Measurements from ENCODE around the gene CNNM4.

CNNM4 gene

DNA sequence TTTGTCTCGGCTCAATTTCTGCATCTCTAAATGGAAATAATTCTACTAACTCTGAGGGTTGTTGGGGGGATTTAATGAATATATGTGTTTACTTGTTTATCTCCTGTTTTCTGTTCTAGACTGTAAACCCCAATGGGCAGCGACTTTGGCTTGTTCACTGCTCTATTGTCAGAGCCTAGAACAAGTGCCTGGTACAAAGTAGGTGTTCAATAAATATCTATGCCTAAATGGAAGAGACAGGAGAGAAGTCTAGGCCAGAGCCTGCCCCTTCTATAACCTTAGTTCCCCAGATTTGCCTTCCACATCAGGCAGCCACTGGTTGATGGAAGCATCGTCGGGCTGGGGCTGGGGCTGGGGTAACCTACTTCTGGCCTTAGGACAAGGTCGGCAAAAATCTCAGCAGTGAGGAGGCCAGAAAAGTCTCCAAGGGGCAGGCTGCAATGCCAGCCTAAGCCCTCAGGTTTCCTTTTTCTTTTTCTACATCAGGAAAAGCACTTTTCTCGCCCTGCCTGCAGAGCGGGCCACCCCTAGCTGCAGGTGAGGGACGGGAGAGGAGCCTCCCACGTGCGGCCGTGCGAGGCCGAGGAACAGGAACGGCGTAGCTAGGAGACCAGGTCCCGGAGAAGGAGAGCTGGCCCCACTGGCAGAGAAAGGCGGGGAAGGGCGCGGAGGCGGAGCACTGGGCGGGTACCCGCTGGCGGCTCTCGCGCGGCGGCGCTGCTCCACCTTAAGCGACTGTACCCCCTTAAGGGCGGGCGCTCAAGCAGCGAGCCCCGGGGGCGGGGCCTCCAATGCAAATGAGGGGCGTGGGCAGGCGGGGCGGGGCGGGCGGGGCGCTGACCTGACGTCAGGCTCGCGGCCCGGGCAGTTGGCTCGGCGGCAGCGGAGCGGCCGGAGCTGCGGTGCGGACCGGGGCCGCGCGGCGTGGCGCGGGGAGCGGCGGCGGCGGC is at the start of gene CNNM4:
Gene CNNM4, plus strand, starts transcription at position 867 of the 950 bp plus-strand sequence. CDS start 98 bp downstream, outside the sequence.
- peak; percentile 95 for DNase-seq
- in situ Hi-C loops (cut with HindIII; ENCODE audit: low pct_ligation_motif_present, low pct_unique_long_range_greater_than_20kb, low sequenced_read_pairs): no loop called here

DNA sequence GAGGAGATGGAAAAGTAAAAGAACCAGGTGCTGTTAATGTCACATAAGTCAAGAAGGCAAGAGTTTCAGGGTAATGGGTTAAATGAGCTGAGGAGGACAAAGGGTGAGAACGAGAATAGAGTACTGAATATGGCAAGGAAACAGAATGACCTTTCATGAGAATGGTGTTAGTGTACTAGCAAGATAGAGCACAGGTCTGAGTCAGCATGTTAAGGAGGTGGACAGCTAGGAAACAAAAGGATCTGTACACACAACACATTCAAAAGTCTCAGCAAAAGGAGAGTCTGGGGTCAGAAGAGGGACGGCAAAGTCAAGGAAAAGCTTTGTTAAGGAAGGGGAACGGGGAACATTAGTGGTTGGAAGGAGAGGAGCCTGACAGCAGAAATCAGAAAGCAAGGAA is 49.7 kb upstream of the CNNM4 start:
- in situ Hi-C loops (cut with HindIII; ENCODE audit: low pct_ligation_motif_present, low pct_unique_long_range_greater_than_20kb, low sequenced_read_pairs): no loop called here
- DNase-seq: no peak

- no peak for DNase-seq
- in situ Hi-C loops (cut with HindIII; ENCODE audit: low pct_ligation_motif_present, low pct_unique_long_range_greater_than_20kb, low sequenced_read_pairs): no loop called here
Measured at GRCh38 chr2:96715658-96716057, 45.0 kb upstream of the CNNM4 start.

GRCh38 chr2:96716388-96716787 is 44.3 kb upstream of the CNNM4 start:
- no peak for DNase-seq
- in situ Hi-C loops (cut with HindIII; ENCODE audit: low pct_ligation_motif_present, low pct_unique_long_range_greater_than_20kb, low sequenced_read_pairs): no loop called here

DNA sequence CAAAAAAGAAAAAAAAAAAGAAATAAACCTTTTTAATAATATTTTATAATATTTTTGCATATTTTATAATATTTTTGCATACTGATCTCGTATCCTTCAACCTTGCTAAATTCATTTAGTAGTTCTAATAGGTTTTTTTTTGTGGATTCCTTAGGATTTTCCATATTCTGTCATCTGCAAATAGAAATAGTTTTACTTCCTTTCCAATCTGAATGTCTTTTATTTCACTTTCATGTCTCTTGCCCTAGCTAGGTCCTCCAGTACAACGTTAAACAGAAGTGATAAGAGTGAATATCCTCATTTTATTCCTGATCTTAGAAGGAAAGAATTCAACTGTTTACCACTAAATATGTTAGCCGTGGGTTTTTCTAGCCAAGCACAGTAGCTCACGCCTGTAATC is 34.6 kb upstream of the CNNM4 start:
- DNase-seq: no peak

GRCh38 chr2:96727431-96727830 is 33.3 kb upstream of the CNNM4 start:
- DNase-seq: no peak
- in situ Hi-C loops (cut with HindIII; ENCODE audit: low pct_ligation_motif_present, low pct_unique_long_range_greater_than_20kb, low sequenced_read_pairs): no loop called here

More for the DNA sequence above, 34.6 kb upstream of the CNNM4 start:
- in situ Hi-C loops (cut with HindIII; ENCODE audit: low pct_ligation_motif_present, low pct_unique_long_range_greater_than_20kb, low sequenced_read_pairs): no loop called here

- no peak for DNase-seq
- in situ Hi-C loops (cut with HindIII; ENCODE audit: low pct_ligation_motif_present, low pct_unique_long_range_greater_than_20kb, low sequenced_read_pairs): no loop called here
Measured at GRCh38 chr2:96729748-96730147, 31.0 kb upstream of the CNNM4 start.

DNA sequence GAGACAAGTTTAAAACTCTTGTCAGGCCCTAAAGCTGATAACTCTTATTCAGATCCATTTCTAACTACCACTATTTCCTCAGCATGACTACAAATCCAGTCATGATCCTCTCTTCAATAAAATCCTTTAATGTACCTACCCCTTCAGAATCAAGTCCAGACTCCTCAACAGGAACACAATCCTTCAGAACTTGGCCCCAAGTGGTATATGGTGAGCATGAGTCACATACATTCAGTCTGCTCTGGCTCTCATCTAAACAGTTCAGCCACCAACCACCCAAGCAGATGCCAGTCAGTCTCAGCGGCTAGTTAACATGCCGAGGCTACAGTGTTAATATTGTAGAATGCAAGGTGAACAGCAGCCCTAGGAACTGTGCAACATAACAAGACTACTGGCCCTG is 30.5 kb upstream of the CNNM4 start:
- DNase-seq: no peak
- in situ Hi-C loops (cut with HindIII; ENCODE audit: low pct_ligation_motif_present, low pct_unique_long_range_greater_than_20kb, low sequenced_read_pairs): no loop called here

DNA sequence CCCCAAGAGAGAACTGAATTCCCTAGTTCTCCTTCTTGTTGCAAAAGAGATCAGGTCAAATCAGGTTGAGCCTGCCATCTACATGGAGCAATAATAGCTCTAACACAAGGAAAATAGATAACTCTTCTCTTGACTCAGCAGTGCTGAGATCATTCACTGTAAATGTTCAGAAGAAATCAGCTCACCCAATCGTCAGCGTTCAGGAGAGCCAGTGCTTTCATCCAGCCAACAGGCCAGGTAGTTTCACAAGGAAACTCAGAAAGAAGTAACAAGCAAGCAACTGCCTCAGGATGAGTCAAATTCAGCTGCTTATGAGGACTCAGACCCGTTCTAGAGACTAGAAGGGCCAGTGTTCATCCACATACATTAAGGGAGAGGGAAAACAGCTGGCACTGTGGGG is 26.8 kb upstream of the CNNM4 start:
- DNase-seq: no peak
- in situ Hi-C loops (cut with HindIII; ENCODE audit: low pct_ligation_motif_present, low pct_unique_long_range_greater_than_20kb, low sequenced_read_pairs): no loop called here

DNA sequence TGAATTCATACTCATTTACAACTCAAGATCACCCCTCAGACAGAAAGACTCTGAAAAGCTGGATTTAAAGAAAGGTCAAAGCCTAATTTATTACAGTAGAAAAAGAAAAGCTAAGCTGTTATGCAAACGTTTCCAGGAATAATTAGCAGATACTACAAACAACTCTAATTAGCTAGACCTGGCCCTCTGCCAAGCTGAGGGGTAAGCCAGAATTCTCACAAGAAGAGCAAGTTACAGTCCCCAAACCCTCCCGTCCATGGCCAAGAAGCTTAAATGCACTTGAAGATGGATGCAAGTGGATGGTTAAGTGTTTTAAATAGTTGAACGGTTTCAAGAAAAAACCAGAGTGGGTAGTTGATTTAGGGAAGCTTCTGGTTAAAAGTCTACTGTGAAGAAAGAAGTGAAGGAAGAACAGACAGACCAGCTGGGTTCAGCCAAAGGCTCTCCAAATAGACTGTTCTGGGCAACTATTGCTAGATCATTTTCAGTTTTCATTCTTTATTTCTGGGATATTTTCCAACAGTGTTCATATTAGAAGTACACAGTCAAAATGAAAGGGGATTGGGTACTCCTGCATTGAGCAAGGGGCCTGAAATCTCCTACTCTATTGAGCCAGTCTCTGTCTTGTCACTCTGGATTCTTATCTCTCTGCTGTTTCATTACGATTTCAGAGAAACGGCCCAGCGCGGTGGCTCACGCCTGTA is 25.7 kb upstream of the CNNM4 start:
- in situ Hi-C loops (cut with HindIII; ENCODE audit: low pct_ligation_motif_present, low pct_unique_long_range_greater_than_20kb, low sequenced_read_pairs): no loop called here
- no peak for DNase-seq

DNA sequence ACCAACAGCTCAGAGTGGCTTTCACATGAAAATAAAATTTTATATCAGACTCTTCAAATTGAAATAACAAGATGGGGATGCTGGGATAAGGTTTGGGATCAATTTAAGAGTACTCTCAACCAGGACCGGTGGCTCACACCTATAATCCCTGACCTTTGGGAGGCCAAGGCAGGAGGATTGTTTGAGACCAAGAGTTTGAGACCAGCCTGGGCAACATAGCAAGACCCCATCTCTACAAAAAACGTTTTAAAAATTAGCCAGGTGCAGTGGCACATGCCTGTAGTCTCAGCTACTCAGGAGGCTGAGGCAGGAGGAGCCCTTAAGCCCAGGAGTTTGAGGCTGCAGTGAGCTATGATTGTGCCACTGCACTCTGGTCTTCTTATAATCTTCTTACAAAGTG is 23.5 kb upstream of the CNNM4 start:
- in situ Hi-C loops (cut with HindIII; ENCODE audit: low pct_ligation_motif_present, low pct_unique_long_range_greater_than_20kb, low sequenced_read_pairs): no loop called here
- DNase-seq: no peak

GRCh38 chr2:96737831-96738230 is 22.9 kb upstream of the CNNM4 start:
- in situ Hi-C loops (cut with HindIII; ENCODE audit: low pct_ligation_motif_present, low pct_unique_long_range_greater_than_20kb, low sequenced_read_pairs): no loop called here

GRCh38 chr2:96739076-96739632 is 21.5 kb upstream of the CNNM4 start:
- in situ Hi-C loops (cut with HindIII; ENCODE audit: low pct_ligation_motif_present, low pct_unique_long_range_greater_than_20kb, low sequenced_read_pairs): no loop called here
- DNase-seq: no peak

More at GRCh38 chr2:96737831-96738230, 22.9 kb upstream of the CNNM4 start:
- DNase-seq: no peak

DNA sequence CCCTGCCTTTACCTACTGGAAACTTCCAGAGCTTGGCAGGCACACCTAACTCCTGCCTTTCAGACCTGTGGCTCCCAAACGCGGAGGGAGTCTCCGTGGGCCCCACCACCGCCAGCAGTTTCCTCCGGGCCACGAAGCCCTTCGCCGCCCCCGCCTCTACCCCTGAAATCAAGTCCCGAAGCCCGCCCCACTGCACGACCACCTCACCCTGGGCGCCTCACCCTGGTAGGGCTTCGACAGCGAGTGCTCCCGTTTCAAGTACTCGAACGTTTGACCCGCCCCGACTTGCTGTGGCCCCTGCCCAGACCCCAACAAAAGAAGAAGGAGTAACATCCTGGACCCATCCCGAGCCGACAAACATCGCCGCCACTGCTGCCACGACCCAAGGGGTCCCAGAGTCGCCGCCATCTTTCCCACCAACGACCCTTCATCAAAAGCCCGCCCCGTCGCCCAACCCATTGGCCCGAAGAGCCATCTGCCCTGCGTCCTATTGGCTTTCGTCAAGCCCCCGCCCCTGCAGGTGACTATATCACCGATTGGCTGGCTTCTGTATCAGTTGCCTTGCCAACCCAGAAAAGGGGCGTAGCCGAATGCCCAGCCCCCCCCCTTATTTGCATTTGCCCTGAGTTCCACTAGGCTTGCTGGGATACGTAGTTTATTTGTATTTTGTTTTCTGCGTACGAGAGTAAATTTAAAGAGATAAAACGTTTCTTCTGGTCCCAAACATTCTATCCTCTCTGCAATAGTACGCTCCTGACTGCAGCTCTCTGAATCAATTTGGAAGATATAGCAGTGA is 20.9 kb upstream of the CNNM4 start, which contains the start of gene LMAN2L:
Gene LMAN2L, minus strand, starts transcription at position 432 of the 796 bp plus-strand sequence. Its CDS starts 24 bp downstream, at position 408.
- DNase-seq: peak; percentile 98
- in situ Hi-C loops (cut with HindIII; ENCODE audit: low pct_ligation_motif_present, low pct_unique_long_range_greater_than_20kb, low sequenced_read_pairs): no loop called here

DNA sequence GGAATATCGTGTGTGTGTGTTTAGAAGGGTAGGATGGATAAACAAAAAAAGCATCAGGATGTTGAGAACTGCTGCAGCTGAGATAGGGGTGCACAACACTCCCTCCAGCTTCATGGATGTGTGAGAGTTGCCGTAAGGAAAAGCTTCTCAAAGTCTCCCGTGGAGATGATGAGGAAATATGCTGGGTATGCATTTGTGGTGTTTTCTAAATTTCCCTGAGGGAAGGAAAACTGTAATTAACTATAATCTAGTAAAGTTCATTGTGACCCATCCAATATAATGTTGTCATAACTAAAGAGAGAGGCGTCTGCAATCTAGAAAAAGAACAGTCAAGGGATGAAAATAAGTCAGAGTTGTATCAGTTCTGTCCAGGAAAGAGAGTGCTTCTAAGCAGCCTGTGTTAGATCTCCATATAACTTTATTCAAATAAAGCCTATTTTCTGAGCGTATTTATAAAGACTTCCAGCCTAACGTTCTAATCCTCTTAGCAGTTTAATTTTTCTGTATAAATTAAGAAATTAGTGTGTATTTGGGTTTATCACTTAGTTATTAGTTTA is 13.6 kb upstream of the CNNM4 start:
- in situ Hi-C loops (cut with HindIII; ENCODE audit: low pct_ligation_motif_present, low pct_unique_long_range_greater_than_20kb, low sequenced_read_pairs): no loop called here
- no peak for DNase-seq

DNA sequence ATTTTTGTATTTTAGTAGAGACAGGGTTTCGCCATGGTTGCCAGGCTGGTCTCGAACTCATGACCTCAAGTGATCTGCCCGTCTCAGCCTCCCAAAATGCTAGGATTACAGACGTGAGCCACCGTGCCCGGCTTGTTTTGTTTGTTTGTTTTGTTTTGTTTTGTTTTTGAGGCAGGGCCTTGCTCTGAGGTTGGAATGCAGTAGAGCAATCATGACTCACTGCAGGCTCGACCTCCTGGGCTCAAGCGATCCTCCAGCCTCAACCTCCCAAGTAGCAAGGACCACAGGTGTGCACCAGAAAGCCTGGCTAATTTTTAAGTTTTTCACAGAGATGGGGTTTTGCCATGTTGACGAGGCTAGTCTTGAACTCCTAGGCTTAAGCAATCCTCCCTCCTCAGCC is 8.9 kb upstream of the CNNM4 start:
- in situ Hi-C loops (cut with HindIII; ENCODE audit: low pct_ligation_motif_present, low pct_unique_long_range_greater_than_20kb, low sequenced_read_pairs): no loop called here
- DNase-seq: no peak

DNA sequence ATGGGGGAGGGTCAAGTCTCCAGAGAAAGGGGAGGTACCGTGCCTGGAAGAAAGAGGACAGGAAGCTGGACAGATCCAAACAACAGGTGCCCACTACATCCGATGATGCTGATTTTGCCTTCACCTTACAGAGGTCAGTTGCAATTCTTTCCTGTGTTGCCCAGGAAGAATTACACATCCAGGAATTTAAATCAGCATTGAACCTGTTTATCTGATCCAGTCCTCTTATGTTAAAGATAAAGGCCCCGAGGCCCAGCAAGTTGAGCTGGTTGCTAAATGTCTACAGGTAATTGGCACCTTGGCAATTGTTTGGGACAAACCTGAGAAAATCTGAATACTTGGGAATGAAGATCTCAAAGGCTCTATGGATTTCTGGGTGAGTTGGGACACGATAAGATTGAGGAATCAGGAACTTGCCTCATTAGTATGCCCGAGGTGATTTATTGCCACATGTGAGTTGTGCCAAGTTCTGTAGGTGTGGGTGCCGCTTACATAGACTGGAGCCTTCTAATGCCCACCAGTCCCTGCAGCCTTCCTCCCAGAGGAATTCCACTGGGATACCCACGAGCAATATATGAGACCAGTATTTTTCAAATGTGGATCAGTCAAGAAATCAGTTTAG is 6.9 kb upstream of the CNNM4 start:
- DNase-seq: no peak
- in situ Hi-C loops (cut with HindIII; ENCODE audit: low pct_ligation_motif_present, low pct_unique_long_range_greater_than_20kb, low sequenced_read_pairs): no loop called here

DNA sequence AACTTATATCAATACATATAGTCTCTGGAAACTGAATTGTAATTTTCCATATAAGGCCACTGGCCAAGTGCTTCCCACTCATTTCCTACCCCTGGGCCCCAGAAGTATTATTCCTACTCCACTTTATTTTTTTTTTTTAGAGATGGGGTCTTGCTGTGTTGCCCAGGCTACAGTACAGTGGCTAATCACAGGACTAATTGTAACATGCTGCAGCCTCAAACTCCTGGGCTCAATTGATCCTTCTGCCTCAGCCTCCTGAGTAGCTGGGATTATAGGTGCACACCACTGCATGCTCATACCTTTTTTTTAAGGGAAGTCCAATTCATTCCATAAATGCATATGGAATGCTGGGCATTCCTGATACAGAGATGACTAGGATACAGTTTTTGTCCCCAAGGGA is 6.4 kb upstream of the CNNM4 start:
- DNase-seq: no peak
- in situ Hi-C loops (cut with HindIII; ENCODE audit: low pct_ligation_motif_present, low pct_unique_long_range_greater_than_20kb, low sequenced_read_pairs): no loop called here

Measured in ACHN (cell line).